Astrocyte (in vitro differentiated cells and primary cell): Measurements from ENCODE around the gene IGSF21.

Source experiments
- CTCF ChIP-seq: IDR thresholded peaks from 2 replicates; pipeline ENCODE4 v1.5.1; 2011; ENCODE audit warnings: low read depth, mild to moderate bottlenecking, inconsistent platforms, low read length, moderate library complexity; ENCODE audit not compliant: insufficient read depth
- EZH2 ChIP-seq: IDR thresholded peaks from 2 replicates; pipeline ENCODE4 v1.6.1; 2012; ENCODE audit warnings: mild to moderate bottlenecking, low read length, inconsistent platforms; ENCODE audit not compliant: insufficient read depth

DNA sequence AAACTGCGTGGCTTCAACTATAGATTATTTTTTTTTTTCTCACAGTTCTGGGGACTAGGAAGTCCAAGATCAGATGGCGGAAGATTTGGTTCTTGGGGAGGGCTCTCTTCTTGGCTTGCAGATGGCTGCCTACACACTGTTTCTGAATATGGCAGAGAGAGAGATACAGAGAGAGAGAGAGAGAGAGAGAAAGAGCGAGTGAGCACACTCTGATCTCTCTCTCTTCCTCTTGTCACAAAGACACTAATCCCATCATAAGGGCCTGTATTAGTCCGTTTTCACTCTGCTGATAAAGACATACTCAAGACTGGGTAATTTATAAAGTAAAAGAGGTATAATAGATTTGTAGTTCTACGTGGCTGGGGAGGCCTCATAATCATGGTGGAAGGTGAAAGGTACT is 79.5 kb downstream of the IGSF21 start:
- TF ChIP-seq CTCF: no peak
- TF ChIP-seq EZH2: no peak
